ENCODE measurements around the gene CEP85. TPM values are rescaled to one million over a fixed set of nuclear protein-coding genes. Genes with fewer than 3 reads are reported as not detected.

Gene CEP85
- total RNA-seq, 1 experiment from 2014 or later = 42.5 TPM

GRCh38 chr1:26239936-26240335 lies 5.9 kb downstream of the CEP85 start:
- H3K4me2 ChIP-seq = no peak overlapping the region

GRCh38 chr1:26252718-26253117 lies 18.7 kb downstream of the CEP85 start:
- 0 out of 2 replicates have a peak, but pooled peaks cover 4% of the 10 kb centered on the region for H4K20me1 ChIP-seq (ENCODE audit: insufficient read depth)
- CTCF ChIA-PET = no interaction called here
- no peak overlapping the region for H3K27ac ChIP-seq
- H3K4me3 ChIP-seq = no peak overlapping the region
- no peaks in the 10 kb centered on the region for H3K9me2 ChIP-seq (ENCODE audit: insufficient read depth)
- no peak overlapping the region for H2AFZ ChIP-seq
- H3K9me3 ChIP-seq (ENCODE audit: insufficient read depth, low read depth) = no peaks in the 10 kb centered on the region
- no peaks in the 10 kb centered on the region for H3K79me2 ChIP-seq (ENCODE audit: low read depth)
- intact Hi-C loops (cut with micrococcal nuclease; ENCODE audit: unreplicated experiment) = no loop called here
- H3K36me3 ChIP-seq (ENCODE audit: low read depth) = peaks cover 4% of the 10 kb centered on the region
- H3K27me3 ChIP-seq (ENCODE audit: insufficient read depth, low read depth) = no peaks in the 10 kb centered on the region
- no peak for TF ChIP-seq EZH2 (IDR thresholded peaks at IDR 0.05; ENCODE audit: low read depth)
- TF ChIP-seq, protein P1, sequence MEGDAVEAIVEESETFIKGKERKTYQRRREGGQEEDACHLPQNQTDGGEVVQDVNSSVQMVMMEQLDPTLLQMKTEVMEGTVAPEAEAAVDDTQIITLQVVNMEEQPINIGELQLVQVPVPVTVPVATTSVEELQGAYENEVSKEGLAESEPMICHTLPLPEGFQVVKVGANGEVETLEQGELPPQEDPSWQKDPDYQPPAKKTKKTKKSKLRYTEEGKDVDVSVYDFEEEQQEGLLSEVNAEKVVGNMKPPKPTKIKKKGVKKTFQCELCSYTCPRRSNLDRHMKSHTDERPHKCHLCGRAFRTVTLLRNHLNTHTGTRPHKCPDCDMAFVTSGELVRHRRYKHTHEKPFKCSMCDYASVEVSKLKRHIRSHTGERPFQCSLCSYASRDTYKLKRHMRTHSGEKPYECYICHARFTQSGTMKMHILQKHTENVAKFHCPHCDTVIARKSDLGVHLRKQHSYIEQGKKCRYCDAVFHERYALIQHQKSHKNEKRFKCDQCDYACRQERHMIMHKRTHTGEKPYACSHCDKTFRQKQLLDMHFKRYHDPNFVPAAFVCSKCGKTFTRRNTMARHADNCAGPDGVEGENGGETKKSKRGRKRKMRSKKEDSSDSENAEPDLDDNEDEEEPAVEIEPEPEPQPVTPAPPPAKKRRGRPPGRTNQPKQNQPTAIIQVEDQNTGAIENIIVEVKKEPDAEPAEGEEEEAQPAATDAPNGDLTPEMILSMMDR (conservative IDR thresholded peaks at IDR 0.05) = no peak
- no peaks in the 10 kb centered on the region for H3K4me1 ChIP-seq (replicated peaks; ENCODE audit: insufficient read depth)
- no peak for DNase-seq
- BruUV-seq (replicated peaks) = no TSS peak
- H3K4me2 ChIP-seq = no peak overlapping the region
- POLR2A ChIA-PET (ENCODE audit: unreplicated experiment) = no interaction called here
- H3F3A ChIP-seq (ENCODE audit: insufficient read depth, low read depth) = no peaks in the 10 kb centered on the region

More at GRCh38 chr1:26239936-26240335, 5.9 kb downstream of the CEP85 start:
- no peaks in the 10 kb centered on the region for H3K9me2 ChIP-seq (ENCODE audit: insufficient read depth)
- peaks cover 20% of the 10 kb centered on the region for H3K36me3 ChIP-seq (ENCODE audit: low read depth)
- peaks cover 3% of the 10 kb centered on the region; the same call in 1 of the 2 replicates for H4K20me1 ChIP-seq (ENCODE audit: insufficient read depth)
- no peak overlapping the region for H2AFZ ChIP-seq
- ChIA-PET CTCF (no interaction called here), POLR2A (ENCODE audit: unreplicated experiment) (no interaction called here)
- peaks cover 62% of the 10 kb centered on the region for H3K79me2 ChIP-seq (ENCODE audit: low read depth)
- no peak for DNase-seq
- H3K4me3 ChIP-seq = no peak overlapping the region
- H3F3A ChIP-seq (ENCODE audit: insufficient read depth, low read depth) = no peaks in the 10 kb centered on the region
- BruUV-seq (replicated peaks) = no TSS peak
- no peaks in the 10 kb centered on the region for H3K9me3 ChIP-seq (ENCODE audit: insufficient read depth, low read depth)
- TF ChIP-seq, protein P1 (conservative IDR thresholded peaks at IDR 0.05) = no peak
- H3K27ac ChIP-seq = no peak overlapping the region
- peaks cover 26% of the 10 kb centered on the region for H3K4me1 ChIP-seq (replicated peaks; ENCODE audit: insufficient read depth)
- intact Hi-C loops (cut with micrococcal nuclease; ENCODE audit: unreplicated experiment) = loop anchor here (5.0 kb wide), 2 partner anchors 37 to 122 kb away; no protein-coding TSS in a partner anchor
- no peaks in the 10 kb centered on the region for H3K27me3 ChIP-seq (ENCODE audit: insufficient read depth, low read depth)

DNA sequence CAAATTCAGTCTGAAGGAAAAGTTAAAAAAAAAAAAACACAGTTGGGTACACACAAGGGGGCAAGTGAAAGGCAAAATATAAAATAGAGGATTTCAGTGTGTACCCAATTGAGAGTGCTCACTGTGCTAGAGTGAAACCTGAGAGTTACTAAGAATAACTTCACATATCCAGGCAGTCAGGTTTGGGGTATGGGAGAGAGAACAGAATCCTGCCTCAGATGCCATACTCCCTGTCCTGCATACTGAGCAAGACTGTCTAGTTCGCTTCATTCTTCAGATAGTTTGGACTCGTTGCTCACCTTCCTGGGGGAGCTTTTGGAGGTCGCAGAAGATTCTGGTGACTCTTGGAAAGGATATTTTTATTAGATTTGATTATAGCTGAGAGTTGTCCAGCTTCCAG lies 20.4 kb downstream of the CEP85 start:
- Histone ChIP-seq H2AFZ (no peak overlapping the region), H3K4me3 (no peak overlapping the region), H3F3A (ENCODE audit: insufficient read depth, low read depth) (no peaks in the 10 kb centered on the region), H3K27me3 (ENCODE audit: insufficient read depth, low read depth) (no peaks in the 10 kb centered on the region), H3K9me3 (ENCODE audit: insufficient read depth, low read depth) (no peaks in the 10 kb centered on the region), H3K9me2 (ENCODE audit: insufficient read depth) (no peaks in the 10 kb centered on the region), H3K4me2 (no peak overlapping the region), H3K27ac (no peak overlapping the region), H3K4me1 (replicated peaks; ENCODE audit: insufficient read depth) (no peaks in the 10 kb centered on the region), H4K20me1 (ENCODE audit: insufficient read depth) (0 out of 2 replicates have a peak, but pooled peaks cover 4% of the 10 kb centered on the region), H3K79me2 (ENCODE audit: low read depth) (no peaks in the 10 kb centered on the region), H3K36me3 (ENCODE audit: low read depth) (peaks cover 5% of the 10 kb centered on the region)
- BruUV-seq (replicated peaks) = no TSS peak
- no peak for TF ChIP-seq EZH2 (IDR thresholded peaks at IDR 0.05; ENCODE audit: low read depth)
- TF ChIP-seq, protein P1 (conservative IDR thresholded peaks at IDR 0.05) = no peak
- ChIA-PET POLR2A (ENCODE audit: unreplicated experiment) (no interaction called here), CTCF (no interaction called here)
- DNase-seq = no peak
- intact Hi-C loops (cut with micrococcal nuclease; ENCODE audit: unreplicated experiment) = no loop called here
